HL-60/S4 (cell line): Measurements from ENCODE around the gene PSMG1.
"Not testable (repeated sequence)": the region's sequence is repeated elsewhere in the genome, so short reads cannot be mapped to it uniquely, and the experiment has no call there.

Source experiments
- in situ Hi-C: fragments of 300-500 bp; cut with MboI; formaldehyde crosslinking; loops from 2 replicates; pipeline ENCODE4 v1.14.3; 2022; ENCODE audit warnings: low sequenced_read_pairs

The PSMG1 gene

GRCh38 chr21:39159342-39160063 is 23.7 kb downstream of the PSMG1 start:
- in situ Hi-C loops, result no loop called here

GRCh38 chr21:39157241-39157640 is 26.0 kb downstream of the PSMG1 start:
- in situ Hi-C loops, result not testable (repeated sequence)

DNA sequence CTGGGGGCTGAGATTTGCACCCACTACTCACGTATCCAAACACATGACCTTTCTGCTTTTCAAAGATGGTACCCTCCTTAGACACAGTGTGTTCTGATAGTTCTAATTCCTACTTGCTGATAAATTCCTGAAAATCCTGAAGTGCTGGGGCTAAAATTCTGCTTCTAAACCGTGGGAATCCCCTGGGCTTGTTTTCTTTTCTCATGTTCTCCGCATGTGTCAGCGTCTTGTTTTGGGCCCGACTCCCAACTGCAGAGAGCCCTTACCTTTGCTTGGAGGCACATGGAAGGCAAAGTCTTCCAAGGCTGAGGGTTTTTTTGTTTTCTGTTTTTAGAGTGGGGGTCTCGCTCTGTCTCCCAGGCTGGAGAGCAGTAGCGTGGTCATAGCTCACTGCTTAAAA is 27.2 kb downstream of the PSMG1 start:
- in situ Hi-C loops, result no loop called here

GRCh38 chr21:39155578-39155977 is 27.7 kb downstream of the PSMG1 start:
- in situ Hi-C loops, result no loop called here

GRCh38 chr21:39153842-39154241 is 29.4 kb downstream of the PSMG1 start:
- in situ Hi-C loops, result no loop called here

GRCh38 chr21:39153373-39153772 is 29.9 kb downstream of the PSMG1 start:
- in situ Hi-C loops, result no loop called here

- in situ Hi-C loops, result no loop called here
These were observed 31.0 kb downstream of the PSMG1 start for GRCh38 chr21:39152271-39152670.

- in situ Hi-C loops, result no loop called here
These were observed 32.4 kb downstream of the PSMG1 start for GRCh38 chr21:39150877-39151276.

DNA sequence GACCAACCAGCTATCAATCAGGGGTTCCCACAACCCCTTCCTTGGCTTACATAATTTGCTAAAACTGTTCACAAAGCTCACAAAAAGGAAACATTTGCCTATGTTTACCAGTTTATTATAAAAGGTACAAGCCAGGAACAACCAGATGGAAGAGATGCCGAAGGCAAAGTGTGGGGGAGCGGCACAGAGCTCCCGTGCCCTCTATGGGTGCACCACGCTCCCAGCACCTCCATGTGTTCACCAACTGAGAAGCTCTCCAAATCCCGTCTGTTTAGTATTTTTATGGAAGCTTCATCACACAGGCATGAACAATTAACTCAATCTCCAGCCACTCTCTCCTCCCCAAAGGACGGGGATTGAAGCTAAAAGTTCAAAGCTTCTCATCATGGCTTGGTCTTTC is 32.9 kb downstream of the PSMG1 start:
- in situ Hi-C loops, result no loop called here

DNA sequence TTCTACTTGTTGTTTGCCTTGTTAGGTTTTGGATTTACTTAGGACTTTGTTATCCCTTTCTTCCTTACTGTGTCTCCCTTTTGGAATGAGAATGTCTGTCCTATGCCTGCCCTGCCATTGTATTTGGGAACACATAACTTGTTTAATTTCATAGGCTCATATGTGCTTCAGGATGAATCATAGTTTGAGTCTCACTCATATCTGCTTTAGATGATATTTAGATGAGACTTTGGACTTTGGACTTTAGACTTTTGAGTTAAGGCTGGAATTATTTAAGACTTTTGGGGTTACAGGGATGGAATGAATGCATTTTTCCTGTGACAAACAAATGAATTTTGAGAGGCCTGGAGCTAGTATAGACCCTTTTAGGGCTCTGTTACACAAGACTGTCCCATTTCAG is 33.4 kb downstream of the PSMG1 start:
- in situ Hi-C loops, result loop anchor here (10.0 to 25.0 kb wide), 4 partner anchors 415 to 988 kb away; no protein-coding TSS in a partner anchor

GRCh38 chr21:39148975-39149374 is 34.3 kb downstream of the PSMG1 start:
- in situ Hi-C loops, result loop anchor here (10.0 to 25.0 kb wide), 4 partner anchors 414 to 987 kb away; no protein-coding TSS in a partner anchor

DNA sequence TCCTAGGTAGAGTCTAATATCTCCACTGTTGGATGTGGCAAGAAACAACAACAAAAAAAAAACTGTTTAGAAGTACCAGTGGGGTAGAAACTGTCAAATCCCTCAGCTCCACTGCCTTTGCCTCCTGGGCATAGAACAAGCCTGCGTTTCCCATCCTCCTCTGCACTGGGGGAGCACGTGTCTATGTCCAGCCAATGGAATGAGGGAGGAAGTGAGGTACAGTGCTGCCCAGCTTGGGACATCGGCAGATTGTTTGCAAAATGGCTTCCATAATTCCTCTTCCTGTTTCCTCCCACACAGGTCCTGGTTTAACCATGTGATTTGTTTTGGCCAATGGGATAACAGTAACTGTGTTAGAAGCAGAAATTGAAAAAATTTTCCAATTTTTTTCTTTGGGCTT is 39.1 kb downstream of the PSMG1 start:
- in situ Hi-C loops, result loop anchor here (10.0 to 25.0 kb wide), 4 partner anchors 409 to 982 kb away; no protein-coding TSS in a partner anchor

DNA sequence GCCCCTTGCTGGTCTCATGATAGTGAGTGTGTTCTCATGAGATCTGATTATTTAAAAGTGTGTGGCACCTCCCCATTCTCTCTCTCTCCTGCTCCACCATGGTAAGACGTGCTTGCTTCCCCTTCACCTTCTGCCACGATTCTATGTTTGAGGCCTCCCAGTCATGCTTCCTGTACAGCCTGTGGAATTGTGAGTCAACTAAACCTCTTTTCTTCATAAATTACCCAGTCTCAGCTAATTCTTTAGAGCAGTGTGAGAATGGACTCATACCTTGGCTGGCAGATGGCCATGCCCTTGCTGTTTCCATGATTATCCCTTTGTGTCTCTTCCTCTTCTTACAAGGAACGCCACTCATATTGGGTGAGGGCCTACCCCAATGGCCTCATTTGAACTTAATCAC is 40.3 kb downstream of the PSMG1 start:
- in situ Hi-C loops, result loop anchor here (10.0 to 25.0 kb wide), 4 partner anchors 408 to 981 kb away; no protein-coding TSS in a partner anchor

DNA sequence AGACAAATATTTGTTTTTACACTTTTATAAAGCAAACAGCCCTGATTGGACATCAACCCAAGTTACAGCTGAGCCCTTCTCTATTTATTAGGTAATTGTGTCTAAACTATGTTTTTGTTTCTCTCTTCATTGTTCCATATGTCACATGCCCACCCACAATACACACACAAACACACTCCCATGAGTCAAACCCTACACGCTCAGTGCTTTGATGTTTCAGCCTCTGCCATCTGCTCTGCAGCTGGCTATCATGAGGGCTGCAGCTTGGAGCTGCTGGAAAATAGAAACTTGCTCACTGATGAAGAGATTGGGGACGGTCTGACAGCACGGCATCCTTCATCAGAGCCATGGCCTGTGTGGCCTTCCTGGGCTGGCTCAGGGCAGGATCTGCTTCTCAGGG is 41.7 kb downstream of the PSMG1 start:
- in situ Hi-C loops, result loop anchor here (10.0 to 25.0 kb wide), 4 partner anchors 407 to 979 kb away; no protein-coding TSS in a partner anchor

DNA sequence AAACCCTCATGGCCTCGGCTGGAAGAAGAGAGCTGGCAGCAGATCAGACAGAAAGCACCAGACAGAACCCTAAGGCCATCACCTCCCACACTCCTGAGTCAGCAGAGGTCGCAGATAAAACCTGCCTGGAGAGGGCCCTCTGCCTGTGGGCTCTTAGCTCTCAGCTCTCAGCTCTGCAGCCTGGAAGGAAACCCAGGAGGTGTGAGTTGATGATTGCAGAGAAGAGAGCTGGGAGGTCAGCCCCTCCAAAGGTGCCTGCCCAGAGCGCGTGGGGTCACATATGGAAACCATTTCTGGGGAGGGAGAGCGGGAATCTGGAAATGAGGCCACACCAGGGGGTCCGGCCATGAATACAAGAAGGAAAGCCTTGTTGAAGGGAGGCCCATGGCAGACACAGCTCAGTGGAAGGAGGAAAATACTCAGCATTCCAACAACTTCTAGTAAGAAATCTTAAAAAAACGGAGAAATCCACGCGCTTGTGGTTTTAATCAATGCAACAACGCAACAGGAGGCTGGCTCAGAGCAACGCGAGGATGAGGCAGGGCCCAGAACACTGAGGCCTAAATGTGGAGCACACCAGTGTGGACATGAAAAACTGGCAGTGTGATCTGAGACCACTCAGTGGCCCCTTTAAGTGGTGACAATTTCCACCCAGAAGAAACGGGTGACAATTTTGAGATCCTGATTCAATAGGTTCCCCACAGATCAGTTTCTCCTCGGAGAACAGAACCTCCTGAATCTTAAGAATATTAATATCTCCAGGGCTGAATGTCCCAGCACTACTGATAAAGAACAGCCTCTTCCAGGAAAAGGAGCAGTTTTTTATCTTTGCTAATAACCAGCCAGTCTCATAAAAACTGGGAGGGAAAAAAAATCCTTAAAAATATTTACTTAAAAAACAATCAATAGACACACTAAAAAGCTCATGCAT is 45.7 kb downstream of the PSMG1 start:
- in situ Hi-C loops, result loop anchor here (25.0 kb wide), 3 partner anchors 625 to 975 kb away; no protein-coding TSS in a partner anchor

GRCh38 chr21:39136711-39137110 is 46.5 kb downstream of the PSMG1 start:
- in situ Hi-C loops, result loop anchor here (25.0 kb wide), 3 partner anchors 624 to 974 kb away; no protein-coding TSS in a partner anchor

DNA sequence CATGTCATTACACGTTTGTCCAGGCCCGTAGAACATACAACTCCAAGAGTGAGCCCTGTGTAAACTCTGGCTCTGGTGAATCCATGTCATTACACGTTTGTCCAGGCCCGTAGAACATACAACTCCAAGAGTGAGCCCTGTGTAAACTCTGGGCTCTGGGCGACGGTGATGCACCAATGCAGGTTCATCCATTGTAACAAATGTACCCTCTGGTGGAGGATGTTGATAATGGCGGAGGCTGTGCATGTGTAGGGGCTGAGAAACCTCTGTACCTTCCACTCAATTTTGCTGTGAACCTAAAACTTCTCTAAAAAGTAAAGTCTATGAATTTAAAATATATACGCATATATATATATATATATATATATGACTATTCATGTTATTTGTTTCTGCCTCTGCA is 47.1 kb downstream of the PSMG1 start:
- in situ Hi-C loops, result loop anchor here (25.0 kb wide), 3 partner anchors 624 to 974 kb away; no protein-coding TSS in a partner anchor

GRCh38 chr21:39134288-39134810 is 48.9 kb downstream of the PSMG1 start:
- in situ Hi-C loops, result loop anchor here (25.0 kb wide), 3 partner anchors 622 to 972 kb away; no protein-coding TSS in a partner anchor

DNA sequence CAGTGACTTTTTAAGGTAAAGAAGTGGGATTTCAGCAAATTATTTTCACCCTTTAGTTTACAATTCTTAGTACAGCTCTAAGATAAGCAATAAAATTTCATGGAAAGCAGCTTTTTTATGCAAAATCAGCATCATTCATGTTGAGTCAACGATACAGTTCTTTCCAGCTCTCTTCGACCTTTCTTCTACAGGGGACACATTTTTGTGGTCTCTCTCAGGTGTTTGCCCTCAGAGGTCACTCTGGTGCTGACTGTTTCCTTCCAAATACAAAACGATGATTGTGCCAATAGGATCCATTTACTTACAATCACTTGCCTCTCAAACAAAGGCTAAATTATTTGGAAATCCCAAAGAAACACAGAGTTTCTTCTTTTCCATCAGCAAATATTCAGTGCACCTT is 51.0 kb downstream of the PSMG1 start:
- in situ Hi-C loops, result loop anchor here (25.0 kb wide), 3 partner anchors 620 to 970 kb away; no protein-coding TSS in a partner anchor

GRCh38 chr21:39131791-39132190 is 51.5 kb downstream of the PSMG1 start:
- in situ Hi-C loops, result loop anchor here (25.0 kb wide), 3 partner anchors 619 to 969 kb away; no protein-coding TSS in a partner anchor

GRCh38 chr21:39127506-39127905 is 55.7 kb downstream of the PSMG1 start:
- in situ Hi-C loops, result loop anchor here (10.0 to 25.0 kb wide), 4 partner anchors 383 to 965 kb away; no protein-coding TSS in a partner anchor
